ENCODE measurements around the gene DNMT1. TPM values are rescaled to one million over a fixed set of nuclear protein-coding genes. Genes with fewer than 3 reads are reported as not detected.

Gene DNMT1
- total RNA-seq, 1 experiment from 2014 or later, result 227 TPM

DNA sequence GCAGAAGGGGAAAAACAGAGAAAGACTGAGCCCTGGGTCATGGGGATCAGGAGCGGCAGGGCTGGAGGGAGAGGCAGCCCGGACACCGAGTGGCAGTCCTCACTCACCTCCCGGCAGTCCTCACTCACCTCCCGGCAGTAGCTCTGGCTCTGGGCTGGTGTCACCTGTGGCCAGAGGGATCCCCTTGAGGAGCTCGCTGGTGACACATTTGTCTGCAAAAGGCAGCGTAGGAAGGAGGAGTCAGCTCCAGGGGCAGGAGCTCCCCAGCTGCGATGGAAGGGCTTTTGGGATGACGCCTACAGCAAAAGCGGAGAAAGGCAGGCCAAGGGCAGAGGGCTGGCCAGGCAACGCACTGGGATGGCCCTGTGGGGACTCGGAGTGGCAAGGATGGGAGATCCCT, 75.8 kb downstream of the DNMT1 start:
- no peaks in the 10 kb centered on the region for H3K9me3 ChIP-seq (ENCODE audit: control insufficient read depth, low read depth, low read length)
- H2BK15ac ChIP-seq (ENCODE audit: low read depth, low read length), result no peak overlapping the region
- no peak overlapping the region for H2BK5ac ChIP-seq (ENCODE audit: insufficient read length, low read length)
- peaks cover 3% of the 10 kb centered on the region; the same call in 1 of the 2 replicates for H3K79me2 ChIP-seq (ENCODE audit: insufficient read depth, low read length)
- TF ChIP-seq, protein P1, sequence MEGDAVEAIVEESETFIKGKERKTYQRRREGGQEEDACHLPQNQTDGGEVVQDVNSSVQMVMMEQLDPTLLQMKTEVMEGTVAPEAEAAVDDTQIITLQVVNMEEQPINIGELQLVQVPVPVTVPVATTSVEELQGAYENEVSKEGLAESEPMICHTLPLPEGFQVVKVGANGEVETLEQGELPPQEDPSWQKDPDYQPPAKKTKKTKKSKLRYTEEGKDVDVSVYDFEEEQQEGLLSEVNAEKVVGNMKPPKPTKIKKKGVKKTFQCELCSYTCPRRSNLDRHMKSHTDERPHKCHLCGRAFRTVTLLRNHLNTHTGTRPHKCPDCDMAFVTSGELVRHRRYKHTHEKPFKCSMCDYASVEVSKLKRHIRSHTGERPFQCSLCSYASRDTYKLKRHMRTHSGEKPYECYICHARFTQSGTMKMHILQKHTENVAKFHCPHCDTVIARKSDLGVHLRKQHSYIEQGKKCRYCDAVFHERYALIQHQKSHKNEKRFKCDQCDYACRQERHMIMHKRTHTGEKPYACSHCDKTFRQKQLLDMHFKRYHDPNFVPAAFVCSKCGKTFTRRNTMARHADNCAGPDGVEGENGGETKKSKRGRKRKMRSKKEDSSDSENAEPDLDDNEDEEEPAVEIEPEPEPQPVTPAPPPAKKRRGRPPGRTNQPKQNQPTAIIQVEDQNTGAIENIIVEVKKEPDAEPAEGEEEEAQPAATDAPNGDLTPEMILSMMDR (conservative IDR thresholded peaks at IDR 0.05), result no peak
- H3K27ac ChIP-seq (ENCODE audit: insufficient read length, low read depth, low read length), result no peak overlapping the region
- H3K14ac ChIP-seq (ENCODE audit: insufficient read depth, low read length), result no peak overlapping the region; the same call in 1 of the 2 replicates
- H3K79me1 ChIP-seq (ENCODE audit: insufficient read depth, low read depth, low read length, poor library complexity, severe bottlenecking), result no peaks in the 10 kb centered on the region
- H3K56ac ChIP-seq (ENCODE audit: insufficient read length, low read depth, low read length), result no peak overlapping the region
- peak overlapping the region; percentile 86 for H3K9ac ChIP-seq (ENCODE audit: extremely low read depth, insufficient read length, low read length)
- no peak overlapping the region for H3K18ac ChIP-seq (ENCODE audit: insufficient read length, low read depth, low read length)
- H4K20me1 ChIP-seq (ENCODE audit: control insufficient read depth, insufficient read depth, insufficient read length), result no peaks in the 10 kb centered on the region
- Mint-ChIP-seq H3K27ac (peak overlapping the region; percentile 54 to 98 (median 95)), H3K4me3 (peak overlapping the region; percentile 91 to 97), H3K9me3 (no peaks in the 10 kb centered on the region), H3K27me3 (ENCODE audit: low read depth) (no peaks in the 10 kb centered on the region; the same call in 1 of the 2 replicates), H3K36me3 (ENCODE audit: insufficient read depth in 1 of 3, low read depth in 3 of 3) (peaks cover 15 to 50% (median 34%) of the 10 kb centered on the region in 3 experiments; a peak in 6 of 7 replicates), H3K4me1 (peaks cover 4 to 6% of the 10 kb centered on the region in 2 experiments; a peak in 2 of 4 replicates)
- no peak overlapping the region for H3K4ac ChIP-seq (ENCODE audit: low read depth, low read length)
- H2AK5ac ChIP-seq (ENCODE audit: insufficient read length, low read length), result no peak overlapping the region
- no peak overlapping the region for H3K23ac ChIP-seq (ENCODE audit: insufficient read length, low read depth, low read length)
- no peak overlapping the region for H2AFZ ChIP-seq (ENCODE audit: low read length)
- no peaks in the 10 kb centered on the region for H3K4me1 ChIP-seq (ENCODE audit: insufficient read depth, low read length)
- H3K23me2 ChIP-seq (ENCODE audit: insufficient read length, low read depth, low read length, poor library complexity, severe bottlenecking), result peaks cover 6% of the 10 kb centered on the region
- H2BK120ac ChIP-seq (ENCODE audit: low read depth, low read length, poor library complexity, severe bottlenecking), result no peak overlapping the region
- H2BK20ac ChIP-seq (ENCODE audit: low read depth, low read length, poor library complexity, severe bottlenecking), result no peak overlapping the region
- H3T11ph ChIP-seq (ENCODE audit: low read length), result no peak overlapping the region
- no CpG with 5 or more reads among the region's 12 CpGs for WGBS (ENCODE audit: extremely low coverage, insufficient read length, low lambda C conversion rate)
- H2BK12ac ChIP-seq (ENCODE audit: insufficient read length, low read depth, low read length), result no peak overlapping the region
- peak overlapping the region; percentile 86 for H3K4me2 ChIP-seq (ENCODE audit: insufficient read depth, insufficient read length, low read length)
- DNase-seq, result no peak
- H4K5ac ChIP-seq (ENCODE audit: insufficient read length, low read depth, low read length), result no peak overlapping the region
- H3K27me3 ChIP-seq (ENCODE audit: insufficient read depth, low read length), result no peaks in the 10 kb centered on the region
- no peak overlapping the region for H4K91ac ChIP-seq (ENCODE audit: insufficient read length, low read depth, low read length)
- no peak overlapping the region for H4K8ac ChIP-seq (replicated peaks; ENCODE audit: insufficient read length, low read depth, low read length)

Measured in H9 (cell line).